Naive thymus-derived CD8-positive, alpha-beta T cell (primary cell): ENCODE data around the gene PLXDC1. TPM values are rescaled to one million over a fixed set of nuclear protein-coding genes. Genes with fewer than 3 reads are reported as not detected.

Source experiments
- ATAC-seq, 2 donors: fragments of 150-1000 bp; cut with Tn5 transposase in 1 of 2; sonication (Bioruptor Pico), chemical (Tn5 transposase) in 1 of 2; 1 replicate in 1 of 2; 2 replicates in 1 of 2; pipeline ENCODE4 v1.10.0; 2021; ENCODE audit warnings: mild to moderate bottlenecking in 2 of 2, moderate library complexity in 2 of 2
- POLR2A ChIA-PET: fragments of 350-600 bp; sonication (Branson Sonifier 250); formaldehyde crosslinking; loops from one replicate; lab custom pipeline; 2021; ENCODE audit warnings: antibody characterized with exemption; lab: Charles Lee
- DNase-seq, 10 donors: peaks; one replicate each; pipeline versions ENCODE4 v3.0.0 to v3.0.0-alpha.2; 2020 to 2022
- H3K27ac Mint-ChIP-seq, 10 donors: one replicate each; pipeline ENCODE4 v1.8.0; 2020 to 2022; ENCODE audit warnings: mild to moderate bottlenecking in 10 of 10, mixed read lengths in 10 of 10, moderate library complexity in 4 of 10, inconsistent platforms in 1 of 10
- H3K27me3 Mint-ChIP-seq, 5 donors: one replicate each; pipeline ENCODE4 v1.8.0; 2021 to 2022; ENCODE audit warnings: mixed read lengths in 5 of 5
- H3K36me3 Mint-ChIP-seq, 3 donors: one replicate each; pipeline ENCODE4 v1.8.0; 2020 to 2022; ENCODE audit warnings: mixed read lengths in 3 of 3, mild to moderate bottlenecking in 2 of 3, inconsistent platforms in 1 of 3
- H3K4me1 Mint-ChIP-seq, 4 donors: one replicate each; pipeline ENCODE4 v1.8.0; 2021 to 2022; ENCODE audit warnings: mixed read lengths in 4 of 4
- H3K4me3 Mint-ChIP-seq, 10 donors: one replicate each; pipeline ENCODE4 v1.8.0; 2020 to 2022; ENCODE audit warnings: mild to moderate bottlenecking in 10 of 10, mixed read lengths in 10 of 10, moderate library complexity in 6 of 10, inconsistent platforms in 1 of 10
- H3K9me3 Mint-ChIP-seq, 9 donors: one replicate each; pipeline ENCODE4 v1.8.0; 2020 to 2022; ENCODE audit warnings: mixed read lengths in 9 of 9, mild to moderate bottlenecking in 3 of 9, inconsistent platforms in 1 of 9, moderate library complexity in 1 of 9
- polyA plus RNA-seq, 3 donors: library from polyadenylated mRNA; unstranded; fragments of 300-500 nt; fragmentation: Illumina TruSeq; gene quantifications; one replicate each; pipeline ENCODE4 v1.2.3, GENCODE V29; 2021
- total RNA-seq, 8 experiments: library from RNA in 2 of 8; stranded (reverse) in 2 of 8; gene quantifications; one replicate each; pipeline ENCODE4 v1.2.3 and lab custom pipeline; 2021 to 2026

Gene PLXDC1
- 10 to 100 TPM; 34.4 to 37.3 TPM for total RNA-seq
- 10 to 100 TPM; 14.0 to 23.6 (median 15.9) TPM for polyA plus RNA-seq
- total RNA-seq (lab: John Stamatoyannopoulos, UW), result 0.84 to 152 (median 15.9) reads per million in 6 experiments

DNA sequence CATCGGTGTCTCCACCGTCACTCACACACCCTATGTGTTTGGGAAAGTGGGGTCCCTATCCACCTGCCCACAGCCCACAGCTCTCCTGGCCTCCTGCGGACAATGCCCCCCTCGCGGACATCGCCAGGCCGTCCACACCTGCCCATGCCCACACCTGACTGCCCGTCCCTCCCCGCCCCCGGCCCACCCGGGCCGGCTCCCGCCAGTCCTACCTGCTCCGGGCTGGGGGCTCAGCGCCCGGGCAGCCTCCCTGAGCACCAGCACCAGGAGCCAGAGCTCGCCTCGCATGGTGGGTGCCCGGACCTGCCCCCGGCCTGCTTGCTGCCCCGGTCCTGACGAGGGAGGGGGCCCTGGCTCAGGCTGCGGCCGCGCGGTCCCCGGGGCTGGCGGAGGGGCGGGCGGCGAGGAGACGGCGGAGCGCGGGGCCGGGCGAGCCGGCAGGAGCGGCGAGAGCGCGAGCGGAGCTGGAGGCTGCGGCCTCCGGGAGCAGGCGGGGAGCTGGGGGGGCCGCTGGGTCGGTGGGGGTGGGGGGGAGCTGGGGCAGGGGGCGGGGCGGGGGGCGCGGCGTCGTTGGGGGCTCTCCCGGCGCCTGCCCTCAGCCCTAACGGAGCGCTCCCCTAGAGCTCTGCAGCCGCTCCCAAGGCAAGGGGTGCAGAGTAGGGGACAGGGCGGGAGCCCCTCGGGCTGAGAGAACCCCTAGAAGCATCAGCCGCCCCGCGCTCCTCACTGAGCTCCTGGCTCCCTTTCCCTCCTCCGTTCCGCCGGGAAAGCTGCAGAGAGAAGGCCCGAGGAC, at the start of gene PLXDC1:
Gene PLXDC1 (minus strand): TSS at position 488 of the 793 bp plus-strand sequence. CDS start 200 bp downstream, at position 288.
- POLR2A ChIA-PET, result interaction anchor here (0.8 to 5.6 kb wide), 14 partner anchors 49 to 450 kb away, joined by 3 to 94 read pairs (median 5); partner anchors contain the start of genes LASP1, LASP1NB and RPL19
- Mint-ChIP-seq H3K27ac (peak within 1 kb of the TSS; percentile 91 to 100 (median 96)), H3K27me3 (peaks cover 0 to 15% (median 0%) of the 10 kb centered on the region in 5 donors), H3K4me3 (peak within 1 kb of the TSS; percentile 97 to 100 (median 99)), H3K4me1 (peaks cover 47 to 63% (median 55%) of the 10 kb centered on the region in 4 donors), H3K9me3 (peaks cover 0 to 10% (median 0%) of the 10 kb centered on the region in 9 donors), H3K36me3 (peaks cover 4 to 8% (median 7%) of the 10 kb centered on the region in 3 donors)
- peak in 6 of 10 donors; percentile 25 to 50 (median 35) for DNase-seq
- peak; percentile 2 to 13 for ATAC-seq

GRCh38 chr17:39200957-39201510, 49.6 kb upstream of the PLXDC1 start:
- H3K4me1 Mint-ChIP-seq, result peaks cover 20 to 63% (median 52%) of the 10 kb centered on the region in 4 donors
- no peaks in the 10 kb centered on the region for H3K27me3 Mint-ChIP-seq
- H3K9me3 Mint-ChIP-seq, result no peaks in the 10 kb centered on the region
- ATAC-seq (no peak), DNase-seq (no peak)
- H3K36me3 Mint-ChIP-seq, result peaks cover 5 to 54% (median 22%) of the 10 kb centered on the region in 3 donors
- H3K27ac Mint-ChIP-seq, result peak overlapping the region; percentile 98 to 100 (median 99)
- POLR2A ChIA-PET, result interaction anchor here (0.6 to 2.7 kb wide), 6 partner anchors 10 to 216 kb away, joined by 3 to 57 read pairs (median 13); partner anchors contain the start of gene ARL5C
- peak overlapping the region; percentile 86 to 99 (median 96) for H3K4me3 Mint-ChIP-seq

GRCh38 chr17:39200070-39200879, 48.8 kb upstream of the PLXDC1 start, which contains the start of gene RPL19:
RPL19 (plus strand) TSS chr17:39200283; CDS start chr17:39200345, 62 bp downstream.
- peak within 1 kb of the TSS; percentile 86 to 99 (median 96) for H3K4me3 Mint-ChIP-seq
- DNase-seq (peak in 8 of 10 donors; percentile 65 to 97 (median 74)), ATAC-seq (peak; percentile 73 to 81)
- H3K9me3 Mint-ChIP-seq, result no peaks in the 10 kb centered on the region
- peaks cover 5 to 55% (median 22%) of the 10 kb centered on the region in 3 donors for H3K36me3 Mint-ChIP-seq
- H3K4me1 Mint-ChIP-seq, result peaks cover 23 to 71% (median 59%) of the 10 kb centered on the region in 4 donors
- H3K27me3 Mint-ChIP-seq, result no peaks in the 10 kb centered on the region
- POLR2A ChIA-PET, result interaction anchor here (0.5 to 2.7 kb wide), 44 partner anchors 8 to 1074 kb away, joined by 3 to 57 read pairs (median 4); partner anchors contain the start of genes ARL5C, CDK12, FBXO47 and LASP1
- H3K27ac Mint-ChIP-seq, result peak within 1 kb of the TSS; percentile 98 to 100 (median 99)

GRCh38 chr17:39199820-39200069, 48.3 kb upstream of the PLXDC1 start:
- POLR2A ChIA-PET, result interaction anchor here (0.5 to 2.7 kb wide), 42 partner anchors 8 to 1075 kb away, joined by 3 to 57 read pairs (median 4); partner anchors contain the start of genes ARL5C, CDK12, FBXO47 and LASP1
- ATAC-seq (peak; percentile 62 to 71), DNase-seq (peak in 9 of 10 donors; percentile 67 to 95 (median 86))
- peak overlapping the region; percentile 86 to 99 (median 96) for H3K4me3 Mint-ChIP-seq
- H3K27me3 Mint-ChIP-seq, result no peaks in the 10 kb centered on the region
- H3K36me3 Mint-ChIP-seq, result peaks cover 5 to 50% (median 22%) of the 10 kb centered on the region in 3 donors
- no peaks in the 10 kb centered on the region for H3K9me3 Mint-ChIP-seq
- H3K4me1 Mint-ChIP-seq, result peaks cover 23 to 74% (median 62%) of the 10 kb centered on the region in 4 donors
- peak overlapping the region; percentile 98 to 100 (median 99) for H3K27ac Mint-ChIP-seq

GRCh38 chr17:39198186-39198566, 46.7 kb upstream of the PLXDC1 start:
- no peaks in the 10 kb centered on the region for H3K9me3 Mint-ChIP-seq
- H3K27me3 Mint-ChIP-seq, result no peaks in the 10 kb centered on the region
- peak overlapping the region; percentile 31 to 100 (median 99) for H3K27ac Mint-ChIP-seq
- ATAC-seq, result no peak
- peaks cover 24 to 74% (median 67%) of the 10 kb centered on the region in 4 donors for H3K4me1 Mint-ChIP-seq
- POLR2A ChIA-PET, result interaction anchor here (1.1 to 1.3 kb wide), 2 partner anchors 12 to 23 kb away, joined by 3 to 4 read pairs; no protein-coding TSS in a partner anchor
- H3K36me3 Mint-ChIP-seq, result peaks cover 5 to 34% (median 16%) of the 10 kb centered on the region in 3 donors
- H3K4me3 Mint-ChIP-seq, result peak overlapping the region; percentile 81 to 99 (median 96)
- DNase-seq, result no peak

DNA sequence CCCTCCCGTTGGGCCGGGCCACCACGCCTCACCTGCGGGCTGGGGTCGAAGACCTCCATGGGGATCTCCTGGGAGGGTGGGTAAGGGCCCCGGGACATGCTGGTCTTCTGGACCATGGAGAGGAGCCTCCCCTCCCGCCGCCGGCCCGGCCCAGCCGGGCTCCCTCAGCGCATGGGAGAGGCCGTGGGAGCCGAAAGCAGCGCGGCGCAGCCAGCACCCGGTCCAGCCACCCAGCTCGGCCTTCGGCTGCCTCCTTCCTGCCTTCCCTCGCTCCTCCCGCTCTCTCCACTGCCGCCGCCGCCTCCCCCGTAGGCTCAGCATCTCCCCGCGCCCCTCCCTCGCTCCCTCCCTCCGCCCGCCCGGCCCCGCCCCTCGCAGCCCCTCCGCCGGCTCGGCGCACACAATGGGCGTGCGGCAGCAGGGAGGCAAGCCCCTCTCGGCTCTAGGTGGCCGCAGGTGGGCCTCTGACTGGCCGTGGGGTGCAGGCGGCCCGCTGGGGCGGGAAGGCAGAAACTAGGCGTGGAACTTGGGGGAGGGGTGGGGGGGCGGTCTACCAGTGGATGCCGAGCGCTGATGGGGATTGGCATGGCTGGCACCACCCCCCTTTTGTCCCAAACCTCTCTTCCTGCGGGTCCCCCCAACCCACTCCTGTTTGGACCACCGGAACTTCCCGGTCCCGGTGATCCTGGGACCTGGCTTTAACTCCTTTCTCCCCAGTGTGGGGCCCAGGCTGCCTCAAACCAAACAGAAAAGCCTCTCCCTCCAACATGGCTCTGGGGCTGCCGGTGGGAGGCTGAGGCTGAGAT, 46.1 kb upstream of the PLXDC1 start, which contains the start of gene CACNB1:
Gene CACNB1 (minus strand): TSS at position 290 of the 806 bp plus-strand sequence. CDS start 174 bp downstream, at position 116.
- H3K27ac Mint-ChIP-seq, result peak within 1 kb of the TSS; percentile 31 to 100 (median 99)
- H3K9me3 Mint-ChIP-seq, result no peaks in the 10 kb centered on the region
- ATAC-seq (peak; percentile 29 to 59), DNase-seq (peak in 9 of 10 donors; percentile 27 to 79 (median 55))
- POLR2A ChIA-PET, result interaction anchor here (0.7 to 1.3 kb wide), 4 partner anchors 11 to 194 kb away, joined by 3 read pairs; no protein-coding TSS in a partner anchor
- H3K4me1 Mint-ChIP-seq, result peaks cover 22 to 70% (median 63%) of the 10 kb centered on the region in 4 donors
- H3K27me3 Mint-ChIP-seq, result no peaks in the 10 kb centered on the region
- H3K4me3 Mint-ChIP-seq, result peak within 1 kb of the TSS; percentile 81 to 99 (median 96)
- H3K36me3 Mint-ChIP-seq, result peaks cover 2 to 33% (median 12%) of the 10 kb centered on the region in 3 donors

DNA sequence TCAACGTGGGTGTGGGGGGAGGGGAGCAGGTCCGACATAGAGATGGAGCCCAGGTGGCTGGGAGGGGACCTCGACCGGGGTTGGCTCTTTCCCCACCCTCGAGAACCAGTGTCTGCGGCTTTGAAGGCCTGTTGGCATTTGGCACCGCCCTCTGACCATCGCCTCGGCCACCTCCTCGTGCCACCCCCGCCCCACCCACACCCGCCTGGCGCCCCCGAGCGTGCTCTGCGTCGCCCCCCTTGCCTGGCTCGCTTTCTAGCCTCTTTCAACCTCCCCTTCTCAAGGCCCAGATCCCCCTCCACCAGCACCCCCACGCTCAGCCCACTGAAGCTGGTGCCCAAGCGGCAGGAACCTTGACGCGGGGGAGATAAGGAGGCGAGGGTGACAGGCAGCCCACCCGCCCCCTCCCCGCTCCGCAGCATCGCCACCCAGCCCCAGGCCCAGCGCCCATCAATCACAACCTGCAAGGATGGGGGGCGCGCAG, 45.4 kb upstream of the PLXDC1 start:
- H3K4me3 Mint-ChIP-seq, result peak overlapping the region; percentile 66 to 99 (median 76)
- no peaks in the 10 kb centered on the region for H3K9me3 Mint-ChIP-seq
- H3K27me3 Mint-ChIP-seq, result no peaks in the 10 kb centered on the region
- no peak for ATAC-seq
- H3K36me3 Mint-ChIP-seq, result peaks cover 0 to 29% (median 5%) of the 10 kb centered on the region in 3 donors
- H3K4me1 Mint-ChIP-seq, result peaks cover 26 to 66% (median 57%) of the 10 kb centered on the region in 4 donors
- DNase-seq, result no peak
- POLR2A ChIA-PET, result interaction anchor here (0.7 to 1.3 kb wide), 4 partner anchors 11 to 193 kb away, joined by 3 to 5 read pairs (median 3); no protein-coding TSS in a partner anchor
- H3K27ac Mint-ChIP-seq, result peak overlapping the region in 5 of 10 donors; percentile 29 to 56 (median 42)

- Mint-ChIP-seq H3K27ac (peak overlapping the region in 9 of 10 donors; percentile 47 to 89 (median 74)), H3K27me3 (no peaks in the 10 kb centered on the region), H3K36me3 (peaks cover 0 to 23% (median 5%) of the 10 kb centered on the region in 3 donors), H3K4me1 (peaks cover 26 to 62% (median 52%) of the 10 kb centered on the region in 4 donors), H3K9me3 (no peaks in the 10 kb centered on the region), H3K4me3 (peak overlapping the region; percentile 63 to 97 (median 76))
- POLR2A ChIA-PET, result interaction anchor here (0.7 to 2.2 kb wide), 4 partner anchors 13 to 371 kb away, joined by 3 to 9 read pairs (median 4); partner anchors contain the start of genes CWC25 and RPL23
- ATAC-seq (no peak), DNase-seq (no peak)
Observed at GRCh38 chr17:39196241-39196807, 44.9 kb upstream of the PLXDC1 start.

- peak overlapping the region; percentile 32 to 97 (median 76) for H3K4me3 Mint-ChIP-seq
- no peak for DNase-seq
- H3K36me3 Mint-ChIP-seq, result peaks cover 0 to 18% (median 2%) of the 10 kb centered on the region in 3 donors
- no peaks in the 10 kb centered on the region for H3K27me3 Mint-ChIP-seq
- peaks cover 23 to 56% (median 45%) of the 10 kb centered on the region in 4 donors for H3K4me1 Mint-ChIP-seq
- POLR2A ChIA-PET, result interaction anchor here (0.7 to 2.2 kb wide), 5 partner anchors 13 to 370 kb away, joined by 3 to 9 read pairs (median 4); partner anchors contain the start of genes CWC25 and RPL23
- ATAC-seq, result no peak
- no peaks in the 10 kb centered on the region for H3K9me3 Mint-ChIP-seq
- H3K27ac Mint-ChIP-seq, result peak overlapping the region in 9 of 10 donors; percentile 46 to 80 (median 62)
Observed at GRCh38 chr17:39195568-39196160, 44.2 kb upstream of the PLXDC1 start.
